ENCODE measurements around the gene APBA3.

DNA sequence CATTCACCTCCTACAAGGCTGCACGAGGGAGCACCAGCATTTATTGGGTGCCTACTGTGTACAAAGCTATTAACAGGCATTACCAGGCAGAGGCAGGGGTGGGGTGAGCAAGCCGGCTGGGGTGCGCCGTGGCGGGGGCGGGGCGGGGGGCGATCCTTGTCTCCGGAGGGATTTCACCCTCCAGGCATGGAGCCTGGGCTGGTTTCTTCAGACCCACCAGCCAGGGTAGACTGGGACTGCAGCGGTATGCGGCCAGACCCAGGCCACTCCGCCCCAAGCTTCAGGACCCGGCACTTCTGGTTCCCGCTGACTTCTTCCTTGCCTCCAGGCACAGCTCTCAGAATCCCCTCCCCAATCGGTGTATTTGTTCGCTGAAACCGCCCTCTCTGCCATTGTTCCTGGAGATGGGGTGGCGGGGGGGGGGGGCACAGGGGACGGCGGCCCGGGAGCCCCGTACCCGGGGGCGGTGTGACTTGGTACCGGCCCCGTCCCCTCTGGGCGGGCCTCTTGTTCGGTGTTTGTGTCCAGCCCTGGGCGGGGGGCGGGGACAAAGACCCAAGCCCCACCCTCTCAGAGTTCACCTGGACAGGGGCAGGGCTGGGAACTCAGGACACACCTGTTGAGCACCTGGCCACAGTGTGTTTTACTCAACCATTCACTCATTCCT lies 38.9 kb downstream of the APBA3 start:
- TF ChIP-seq EZH2 (optimal IDR thresholded peaks at IDR 0.05; ENCODE audit: low read depth, low read length): no peak
- TF ChIP-seq, protein P1, sequence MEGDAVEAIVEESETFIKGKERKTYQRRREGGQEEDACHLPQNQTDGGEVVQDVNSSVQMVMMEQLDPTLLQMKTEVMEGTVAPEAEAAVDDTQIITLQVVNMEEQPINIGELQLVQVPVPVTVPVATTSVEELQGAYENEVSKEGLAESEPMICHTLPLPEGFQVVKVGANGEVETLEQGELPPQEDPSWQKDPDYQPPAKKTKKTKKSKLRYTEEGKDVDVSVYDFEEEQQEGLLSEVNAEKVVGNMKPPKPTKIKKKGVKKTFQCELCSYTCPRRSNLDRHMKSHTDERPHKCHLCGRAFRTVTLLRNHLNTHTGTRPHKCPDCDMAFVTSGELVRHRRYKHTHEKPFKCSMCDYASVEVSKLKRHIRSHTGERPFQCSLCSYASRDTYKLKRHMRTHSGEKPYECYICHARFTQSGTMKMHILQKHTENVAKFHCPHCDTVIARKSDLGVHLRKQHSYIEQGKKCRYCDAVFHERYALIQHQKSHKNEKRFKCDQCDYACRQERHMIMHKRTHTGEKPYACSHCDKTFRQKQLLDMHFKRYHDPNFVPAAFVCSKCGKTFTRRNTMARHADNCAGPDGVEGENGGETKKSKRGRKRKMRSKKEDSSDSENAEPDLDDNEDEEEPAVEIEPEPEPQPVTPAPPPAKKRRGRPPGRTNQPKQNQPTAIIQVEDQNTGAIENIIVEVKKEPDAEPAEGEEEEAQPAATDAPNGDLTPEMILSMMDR (IDR thresholded peaks at IDR 0.05; ENCODE audit: low read length): no peak

Data from MM.1S (cell line).